ENCODE data around the gene FNDC1. TPM values are rescaled to one million over a fixed set of nuclear protein-coding genes. Genes with fewer than 3 reads are reported as not detected.

FNDC1 gene
- total RNA-seq, 1 donor from 2014 or later: 6.3 TPM

DNA sequence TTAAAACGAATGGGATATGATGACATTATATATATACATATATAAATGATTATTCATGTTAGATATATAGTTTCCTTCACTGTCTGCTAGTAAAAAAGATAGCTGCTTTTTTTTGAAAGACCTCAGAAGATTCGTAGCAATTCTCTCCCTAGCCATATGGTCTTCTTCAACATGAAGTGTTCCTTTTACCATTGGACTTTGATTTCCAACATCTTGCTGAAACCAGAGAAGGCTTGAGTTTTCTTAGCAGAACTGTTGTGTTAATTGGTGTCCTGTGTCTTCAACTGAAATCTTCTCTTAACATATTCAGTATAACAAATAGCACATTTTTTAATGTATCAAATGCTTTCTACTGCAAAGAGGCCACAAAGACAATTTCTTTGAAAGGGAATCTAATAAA, 55.3 kb downstream of the FNDC1 start:
- Histone ChIP-seq H3K4me2 (ENCODE audit: low read length) (no peak overlapping the region), H3K9me3 (ENCODE audit: insufficient read depth, low read depth, low read length) (no peaks in the 10 kb centered on the region), H3K79me2 (ENCODE audit: insufficient read depth, low read length) (no peaks in the 10 kb centered on the region), H3K4me3 (ENCODE audit: insufficient read depth, low read depth, low read length) (no peak overlapping the region), H3K27ac (ENCODE audit: low read depth, low read length) (no peak overlapping the region), H4K20me1 (ENCODE audit: insufficient read depth, low read length) (no peaks in the 10 kb centered on the region), H3K36me3 (ENCODE audit: insufficient read depth, low read length) (no peaks in the 10 kb centered on the region), H2AFZ (ENCODE audit: low read depth, low read length) (no peak overlapping the region), H3K9ac (ENCODE audit: low read length) (no peak overlapping the region), H3K4me1 (ENCODE audit: insufficient read depth, low read length) (no peaks in the 10 kb centered on the region), H3K27me3 (ENCODE audit: insufficient read depth, low read length) (peaks cover 4% of the 10 kb centered on the region)
- H3K27ac Mint-ChIP-seq (ENCODE audit: unreplicated experiment): no peak overlapping the region
- no peak for TF ChIP-seq EZH2 (IDR thresholded peaks at IDR 0.05; ENCODE audit: insufficient read depth, low read length)
- no peak overlapping the region for H3K4me3 Mint-ChIP-seq (ENCODE audit: unreplicated experiment)
- DNase-seq (ENCODE audit: low read depth): no peak
- FAIRE-seq: no peak
- peaks cover 2% of the 10 kb centered on the region for H3K36me3 Mint-ChIP-seq (ENCODE audit: low read depth, unreplicated experiment)
- peaks cover 19% of the 10 kb centered on the region for H3K27me3 Mint-ChIP-seq (ENCODE audit: low read depth, unreplicated experiment)
- H3K9me3 Mint-ChIP-seq (ENCODE audit: unreplicated experiment): peaks cover 2% of the 10 kb centered on the region
- H3K4me1 Mint-ChIP-seq (ENCODE audit: low read depth, unreplicated experiment): no peaks in the 10 kb centered on the region

DNA sequence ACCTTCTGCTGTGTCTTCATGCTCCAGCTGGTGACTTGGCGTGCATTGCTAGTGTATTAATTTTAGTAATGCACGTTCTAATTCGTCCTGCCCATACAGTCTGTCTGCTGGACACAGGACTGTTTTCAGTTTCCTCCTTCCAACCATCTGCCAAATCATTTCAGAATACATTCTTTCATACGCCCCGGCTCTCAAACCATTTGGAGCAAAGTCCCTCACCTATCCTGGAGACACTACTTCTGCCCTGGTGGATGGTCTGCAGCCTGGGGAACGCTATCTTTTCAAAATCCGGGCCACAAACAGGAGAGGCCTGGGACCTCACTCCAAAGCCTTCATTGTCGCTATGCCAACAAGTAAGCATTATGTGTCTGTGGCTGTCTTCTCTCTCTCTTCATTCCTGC, 60.5 kb downstream of the FNDC1 start:
- H4K20me1 ChIP-seq (ENCODE audit: insufficient read depth, low read length): no peaks in the 10 kb centered on the region
- TF ChIP-seq, protein P1, sequence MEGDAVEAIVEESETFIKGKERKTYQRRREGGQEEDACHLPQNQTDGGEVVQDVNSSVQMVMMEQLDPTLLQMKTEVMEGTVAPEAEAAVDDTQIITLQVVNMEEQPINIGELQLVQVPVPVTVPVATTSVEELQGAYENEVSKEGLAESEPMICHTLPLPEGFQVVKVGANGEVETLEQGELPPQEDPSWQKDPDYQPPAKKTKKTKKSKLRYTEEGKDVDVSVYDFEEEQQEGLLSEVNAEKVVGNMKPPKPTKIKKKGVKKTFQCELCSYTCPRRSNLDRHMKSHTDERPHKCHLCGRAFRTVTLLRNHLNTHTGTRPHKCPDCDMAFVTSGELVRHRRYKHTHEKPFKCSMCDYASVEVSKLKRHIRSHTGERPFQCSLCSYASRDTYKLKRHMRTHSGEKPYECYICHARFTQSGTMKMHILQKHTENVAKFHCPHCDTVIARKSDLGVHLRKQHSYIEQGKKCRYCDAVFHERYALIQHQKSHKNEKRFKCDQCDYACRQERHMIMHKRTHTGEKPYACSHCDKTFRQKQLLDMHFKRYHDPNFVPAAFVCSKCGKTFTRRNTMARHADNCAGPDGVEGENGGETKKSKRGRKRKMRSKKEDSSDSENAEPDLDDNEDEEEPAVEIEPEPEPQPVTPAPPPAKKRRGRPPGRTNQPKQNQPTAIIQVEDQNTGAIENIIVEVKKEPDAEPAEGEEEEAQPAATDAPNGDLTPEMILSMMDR (IDR thresholded peaks at IDR 0.05; ENCODE audit: insufficient read depth, low read depth, low read length): no peak
- TF ChIP-seq EZH2 (IDR thresholded peaks at IDR 0.05; ENCODE audit: insufficient read depth, low read length): no peak
- H3K27ac ChIP-seq (ENCODE audit: low read depth, low read length): no peak overlapping the region
- H3K4me2 ChIP-seq (ENCODE audit: low read length): no peak overlapping the region
- Mint-ChIP-seq H3K4me1 (ENCODE audit: low read depth, unreplicated experiment) (no peaks in the 10 kb centered on the region), H3K27ac (ENCODE audit: unreplicated experiment) (no peak overlapping the region), H3K36me3 (ENCODE audit: low read depth, unreplicated experiment) (peaks cover 7% of the 10 kb centered on the region), H3K27me3 (ENCODE audit: low read depth, unreplicated experiment) (peaks cover 24% of the 10 kb centered on the region), H3K9me3 (ENCODE audit: unreplicated experiment) (peaks cover 5% of the 10 kb centered on the region), H3K4me3 (ENCODE audit: unreplicated experiment) (no peak overlapping the region)
- DNase-seq (ENCODE audit: low read depth): no peak
- FAIRE-seq: no peak
- no peaks in the 10 kb centered on the region for H3K36me3 ChIP-seq (ENCODE audit: insufficient read depth, low read length)
- H3K4me3 ChIP-seq (ENCODE audit: insufficient read depth, low read depth, low read length): no peak overlapping the region
- H3K9ac ChIP-seq (ENCODE audit: low read length): no peak overlapping the region
- H3K4me1 ChIP-seq (ENCODE audit: insufficient read depth, low read length): no peaks in the 10 kb centered on the region
- peaks cover 12% of the 10 kb centered on the region for H3K27me3 ChIP-seq (ENCODE audit: insufficient read depth, low read length)
- no peak overlapping the region for H2AFZ ChIP-seq (ENCODE audit: low read depth, low read length)
- H3K9me3 ChIP-seq (ENCODE audit: insufficient read depth, low read depth, low read length): no peaks in the 10 kb centered on the region
- H3K79me2 ChIP-seq (ENCODE audit: insufficient read depth, low read length): no peaks in the 10 kb centered on the region

GRCh38 chr6:159232106-159232645, 63.0 kb downstream of the FNDC1 start:
- Histone ChIP-seq H3K9ac (ENCODE audit: low read length) (no peak overlapping the region), H3K36me3 (ENCODE audit: insufficient read depth, low read length) (no peaks in the 10 kb centered on the region), H3K4me2 (ENCODE audit: low read length) (no peak overlapping the region), H3K4me1 (ENCODE audit: insufficient read depth, low read length) (no peaks in the 10 kb centered on the region), H3K9me3 (ENCODE audit: insufficient read depth, low read depth, low read length) (no peaks in the 10 kb centered on the region), H3K4me3 (ENCODE audit: insufficient read depth, low read depth, low read length) (no peak overlapping the region), H2AFZ (ENCODE audit: low read depth, low read length) (no peak overlapping the region), H3K79me2 (ENCODE audit: insufficient read depth, low read length) (no peaks in the 10 kb centered on the region), H3K27ac (ENCODE audit: low read depth, low read length) (no peak overlapping the region), H4K20me1 (ENCODE audit: insufficient read depth, low read length) (no peaks in the 10 kb centered on the region), H3K27me3 (ENCODE audit: insufficient read depth, low read length) (peaks cover 25% of the 10 kb centered on the region)
- peaks cover 5% of the 10 kb centered on the region for H3K36me3 Mint-ChIP-seq (ENCODE audit: low read depth, unreplicated experiment)
- FAIRE-seq: no peak
- no peaks in the 10 kb centered on the region for H3K4me1 Mint-ChIP-seq (ENCODE audit: low read depth, unreplicated experiment)
- peaks cover 4% of the 10 kb centered on the region for H3K9me3 Mint-ChIP-seq (ENCODE audit: unreplicated experiment)
- no peak for TF ChIP-seq EZH2 (IDR thresholded peaks at IDR 0.05; ENCODE audit: insufficient read depth, low read length)
- TF ChIP-seq, protein P1 (IDR thresholded peaks at IDR 0.05; ENCODE audit: insufficient read depth, low read depth, low read length): no peak
- H3K27ac Mint-ChIP-seq (ENCODE audit: unreplicated experiment): no peak overlapping the region
- DNase-seq (ENCODE audit: low read depth): no peak
- no peak overlapping the region for H3K4me3 Mint-ChIP-seq (ENCODE audit: unreplicated experiment)
- peaks cover 23% of the 10 kb centered on the region for H3K27me3 Mint-ChIP-seq (ENCODE audit: low read depth, unreplicated experiment)
